Caco-2 (cell line): ENCODE data around the gene MAP3K8. TPM values are rescaled to one million over a fixed set of nuclear protein-coding genes. Genes with fewer than 3 reads are reported as not detected.

ENCODE experiments used
- BruUV-seq: library from RNA; stranded (reverse); fragments of 400-500 nt; replicated peaks from 2 replicates; lab custom pipeline; 2021; lab: Mats Ljungman, UMichigan
- CTCF ChIA-PET: fragments of 300-600 bp; sonication (Branson Sonifier 250); formaldehyde crosslinking; loops from one replicate; lab custom pipeline; 2022; ENCODE audit warnings: antibody characterized with exemption; lab: Charles Lee
- POLR2A ChIA-PET: fragments of 300-600 bp; sonication (Branson Sonifier 250); formaldehyde crosslinking; loops from one replicate; lab custom pipeline; 2022; ENCODE audit warnings: antibody characterized with exemption; lab: Charles Lee
- DNase-seq, 2 experiments: peaks; one replicate each; pipeline versions ENCODE4 v3.0.0 to v3.0.0-alpha.2; 2020 to 2022
- H3K27me3 ChIP-seq: replicated peaks from 2 replicates; pipeline ENCODE4 v1.6.0; 2011; ENCODE audit warnings: low read length; ENCODE audit not compliant: control insufficient read depth, insufficient read depth
- H3K36me3 ChIP-seq: 2 replicates; pipeline ENCODE4 v1.5.1; 2011; ENCODE audit warnings: low read length; ENCODE audit not compliant: control insufficient read depth, insufficient read depth
- H3K4me1 ChIP-seq: fragments of 250-450 bp; sonication (Bioruptor Pico); 2 replicates; pipeline ENCODE4 v1.5.1; 2020; ENCODE audit warnings: mild to moderate bottlenecking
- H3K4me3 ChIP-seq: 2 replicates; pipeline ENCODE4 v1.5.1; 2011; ENCODE audit warnings: low read depth, mild to moderate bottlenecking, control low read depth, low read length
- H3K9me3 ChIP-seq: fragments of 250-450 bp; sonication (Bioruptor Pico); 2 replicates; pipeline ENCODE4 v1.5.1; 2020; ENCODE audit warnings: mild to moderate bottlenecking, moderate library complexity
- H3K27ac Mint-ChIP-seq: one replicate; pipeline ENCODE4 v1.8.0; 2022; ENCODE audit warnings: mixed read lengths; ENCODE audit not compliant: unreplicated experiment
- H3K27me3 Mint-ChIP-seq: one replicate; pipeline ENCODE4 v1.8.0; 2022; ENCODE audit warnings: mixed read lengths; ENCODE audit not compliant: insufficient read depth, unreplicated experiment
- H3K36me3 Mint-ChIP-seq: one replicate; pipeline ENCODE4 v1.8.0; 2022; ENCODE audit warnings: mild to moderate bottlenecking, mixed read lengths; ENCODE audit not compliant: insufficient read depth, unreplicated experiment
- H3K4me1 Mint-ChIP-seq: one replicate; pipeline ENCODE4 v1.8.0; 2022; ENCODE audit warnings: low read depth, mixed read lengths; ENCODE audit not compliant: unreplicated experiment
- H3K4me3 Mint-ChIP-seq: one replicate; pipeline ENCODE4 v1.8.0; 2022; ENCODE audit warnings: mild to moderate bottlenecking, moderate library complexity, mixed read lengths; ENCODE audit not compliant: unreplicated experiment
- H3K9me3 Mint-ChIP-seq: one replicate; pipeline ENCODE4 v1.8.0; 2022; ENCODE audit warnings: mixed read lengths; ENCODE audit not compliant: unreplicated experiment
- intact Hi-C: fragments of 100-400 bp; cut with micrococcal nuclease; formaldehyde crosslinking; loops from one replicate; pipeline ENCODE4 v1.10.0; 2022; ENCODE audit not compliant: unreplicated experiment
- total RNA-seq: library from RNA; stranded (reverse); gene quantifications from 2 replicates; pipeline ENCODE4 v1.2.3, GENCODE V29; 2022
- TF ChIP-seq, protein P1 (sequence below), 2 experiments: fragments of 200-600 bp in 1 of 2; IDR thresholded peaks; 1 replicate in 1 of 2; 2 replicates in 1 of 2; pipeline versions ENCODE4 v1.5.1 to v1.8.0; 2011 to 2022; ENCODE audit warnings: antibody characterized with exemption in 1 of 2, control low read depth in 1 of 2, inconsistent platforms in 1 of 2, low read depth in 1 of 2, low read length in 1 of 2, mild to moderate bottlenecking in 1 of 2, moderate library complexity in 1 of 2; ENCODE audit not compliant: insufficient read depth in 1 of 2, severe bottlenecking in 1 of 2, unreplicated experiment in 1 of 2

MAP3K8 gene
- total RNA-seq, 1 experiment from 2014 or later, result 17.9 TPM

DNA sequence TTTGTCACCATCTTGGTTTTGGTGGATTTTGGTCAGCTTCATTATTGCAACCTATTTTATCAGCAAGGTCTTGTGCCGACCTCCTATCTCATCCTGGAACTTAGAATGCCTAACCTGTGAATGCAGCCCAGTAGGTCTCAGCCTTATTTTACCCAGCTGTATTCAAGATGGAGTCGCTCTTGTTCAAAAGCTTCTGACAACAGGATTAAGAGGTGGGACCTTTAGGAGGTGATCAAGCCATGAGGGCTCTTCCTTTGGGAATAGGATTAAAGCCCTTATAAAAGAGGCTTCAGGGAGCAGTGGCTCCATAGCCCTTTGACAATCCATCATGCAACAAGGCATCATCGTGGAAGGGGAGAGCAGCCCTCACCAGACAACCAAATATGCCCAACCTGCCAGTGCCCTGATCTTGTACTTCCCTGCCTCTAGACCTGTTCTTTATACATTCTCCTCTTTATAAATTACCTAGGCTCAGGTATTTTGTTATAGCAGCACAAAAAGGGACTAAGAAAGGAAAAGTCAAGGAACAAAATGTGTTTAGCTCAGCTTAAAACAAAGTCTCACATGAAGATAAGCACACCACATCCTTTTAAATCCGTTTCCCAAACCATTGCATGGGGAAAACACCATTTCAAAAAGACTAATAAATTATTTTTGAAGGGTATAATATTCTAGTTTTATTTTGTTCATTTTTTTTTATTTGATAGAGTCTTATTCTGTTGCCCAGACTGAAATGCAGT is 8.5 kb upstream of the MAP3K8 start:
- Mint-ChIP-seq H3K27ac (no peak overlapping the region), H3K9me3 (no peaks in the 10 kb centered on the region), H3K36me3 (peaks cover 8% of the 10 kb centered on the region), H3K4me1 (peaks cover 26% of the 10 kb centered on the region), H3K4me3 (no peak overlapping the region), H3K27me3 (no peaks in the 10 kb centered on the region)
- peaks cover 34% of the 10 kb centered on the region for H3K4me1 ChIP-seq
- ChIA-PET POLR2A (interaction anchor here (0.7 kb wide), 1 partner anchor 427 kb away, joined by 3 read pairs; no protein-coding TSS in a partner anchor), CTCF (interaction anchor here (1.2 kb wide), 1 partner anchor 12 kb away, joined by 4 read pairs; no protein-coding TSS in a partner anchor)
- intact Hi-C loops, result no loop called here
- TF ChIP-seq, protein P1, sequence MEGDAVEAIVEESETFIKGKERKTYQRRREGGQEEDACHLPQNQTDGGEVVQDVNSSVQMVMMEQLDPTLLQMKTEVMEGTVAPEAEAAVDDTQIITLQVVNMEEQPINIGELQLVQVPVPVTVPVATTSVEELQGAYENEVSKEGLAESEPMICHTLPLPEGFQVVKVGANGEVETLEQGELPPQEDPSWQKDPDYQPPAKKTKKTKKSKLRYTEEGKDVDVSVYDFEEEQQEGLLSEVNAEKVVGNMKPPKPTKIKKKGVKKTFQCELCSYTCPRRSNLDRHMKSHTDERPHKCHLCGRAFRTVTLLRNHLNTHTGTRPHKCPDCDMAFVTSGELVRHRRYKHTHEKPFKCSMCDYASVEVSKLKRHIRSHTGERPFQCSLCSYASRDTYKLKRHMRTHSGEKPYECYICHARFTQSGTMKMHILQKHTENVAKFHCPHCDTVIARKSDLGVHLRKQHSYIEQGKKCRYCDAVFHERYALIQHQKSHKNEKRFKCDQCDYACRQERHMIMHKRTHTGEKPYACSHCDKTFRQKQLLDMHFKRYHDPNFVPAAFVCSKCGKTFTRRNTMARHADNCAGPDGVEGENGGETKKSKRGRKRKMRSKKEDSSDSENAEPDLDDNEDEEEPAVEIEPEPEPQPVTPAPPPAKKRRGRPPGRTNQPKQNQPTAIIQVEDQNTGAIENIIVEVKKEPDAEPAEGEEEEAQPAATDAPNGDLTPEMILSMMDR (IDR thresholded peaks at IDR 0.05; ENCODE audit: insufficient read depth in 1 of 2, low read depth in 1 of 2, low read length in 1 of 2, severe bottlenecking in 1 of 2, unreplicated experiment in 1 of 2), result no peak
- H3K9me3 ChIP-seq, result no peaks in the 10 kb centered on the region
- no peak overlapping the region for H3K4me3 ChIP-seq
- H3K36me3 ChIP-seq, result no peaks in the 10 kb centered on the region
- DNase-seq, result no peak
- no peaks in the 10 kb centered on the region for H3K27me3 ChIP-seq
- no TSS peak for BruUV-seq

DNA sequence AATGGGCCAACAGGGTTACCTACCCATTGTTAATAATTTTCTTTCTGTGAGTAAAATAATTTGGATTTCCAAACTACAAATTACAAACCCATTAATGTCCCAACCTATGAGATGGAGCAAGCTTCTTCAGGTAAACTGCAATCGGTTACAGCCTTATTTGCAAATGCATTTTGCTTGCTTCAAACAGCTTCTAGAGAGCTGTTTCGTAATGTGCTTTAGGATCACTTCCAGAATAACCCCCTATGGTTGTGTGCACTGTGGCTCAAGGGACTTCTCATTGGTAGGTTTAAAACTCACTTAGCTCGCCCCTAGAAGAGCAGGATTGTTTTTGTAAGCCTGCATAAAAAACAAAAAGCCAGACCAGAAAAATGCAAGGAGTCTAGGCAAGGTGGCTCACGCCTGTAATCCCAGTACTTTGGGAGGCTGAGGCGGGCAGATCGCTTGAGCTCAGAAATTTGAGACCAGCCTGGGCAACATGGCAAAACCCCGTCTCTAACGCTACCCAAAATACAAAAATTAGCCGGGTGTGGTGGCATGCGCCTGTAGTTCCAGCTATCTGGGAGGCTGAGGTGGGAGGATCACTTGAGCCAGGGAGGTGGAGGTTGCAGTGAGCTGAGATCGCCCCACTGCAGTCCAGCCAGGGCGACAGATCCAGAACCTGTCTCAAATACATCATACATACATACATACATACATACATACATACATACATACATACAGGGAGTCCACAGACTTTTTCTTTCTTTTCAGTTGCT is 3.3 kb upstream of the MAP3K8 start:
- Mint-ChIP-seq H3K4me3 (peak overlapping the region; percentile 92), H3K27me3 (no peaks in the 10 kb centered on the region), H3K27ac (peak overlapping the region; percentile 97), H3K36me3 (peaks cover 29% of the 10 kb centered on the region), H3K4me1 (peaks cover 25% of the 10 kb centered on the region), H3K9me3 (no peaks in the 10 kb centered on the region)
- no peaks in the 10 kb centered on the region for H3K27me3 ChIP-seq
- intact Hi-C loops, result no loop called here
- TF ChIP-seq, protein P1 (IDR thresholded peaks at IDR 0.05; ENCODE audit: insufficient read depth in 1 of 2, low read depth in 1 of 2, low read length in 1 of 2, severe bottlenecking in 1 of 2, unreplicated experiment in 1 of 2), result no peak
- no peaks in the 10 kb centered on the region for H3K9me3 ChIP-seq
- no peaks in the 10 kb centered on the region for H3K36me3 ChIP-seq
- H3K4me3 ChIP-seq, result no peak overlapping the region
- POLR2A ChIA-PET, result interaction anchor here (5.1 kb wide), 1 partner anchor 8 kb away, joined by 98 read pairs; no protein-coding TSS in a partner anchor
- DNase-seq, result no peak
- H3K4me1 ChIP-seq, result peaks cover 22% of the 10 kb centered on the region
- no TSS peak for BruUV-seq
- CTCF ChIA-PET, result interaction anchor here (0.6 to 1.2 kb wide), 2 partner anchors 17 to 42 kb away, joined by 3 to 4 read pairs; no protein-coding TSS in a partner anchor

DNA sequence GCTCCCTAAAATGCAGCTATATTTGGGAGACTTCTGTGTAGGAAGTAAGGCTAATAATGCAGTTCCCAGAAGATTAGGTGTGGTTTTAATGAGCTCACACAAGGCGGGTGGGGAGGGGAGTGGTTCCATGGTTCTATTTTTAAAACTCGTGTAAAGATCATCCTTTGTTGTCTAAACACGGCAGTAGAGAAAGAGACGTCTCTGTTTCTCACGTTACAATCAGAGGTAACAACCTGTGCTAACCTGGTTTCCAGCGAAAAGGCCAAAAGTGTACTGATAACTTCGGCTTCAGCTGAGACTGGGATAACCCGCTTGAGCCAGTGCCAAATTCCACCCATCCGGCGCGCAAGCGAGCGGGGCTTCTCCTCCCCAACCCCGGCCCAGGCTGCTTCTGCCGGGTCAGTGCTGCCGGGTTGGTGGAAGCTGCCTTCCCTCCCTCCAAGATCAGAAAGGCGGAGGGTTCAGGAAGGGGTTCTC is 2.5 kb upstream of the MAP3K8 start:
- no TSS peak for BruUV-seq
- no peaks in the 10 kb centered on the region for H3K27me3 Mint-ChIP-seq
- H3K36me3 Mint-ChIP-seq, result peaks cover 29% of the 10 kb centered on the region
- H3K9me3 Mint-ChIP-seq, result no peaks in the 10 kb centered on the region
- Histone ChIP-seq H3K4me3 (no peak overlapping the region), H3K9me3 (no peaks in the 10 kb centered on the region), H3K36me3 (no peaks in the 10 kb centered on the region), H3K27me3 (no peaks in the 10 kb centered on the region), H3K4me1 (peaks cover 29% of the 10 kb centered on the region)
- TF ChIP-seq, protein P1 (IDR thresholded peaks at IDR 0.05; ENCODE audit: insufficient read depth in 1 of 2, low read depth in 1 of 2, low read length in 1 of 2, severe bottlenecking in 1 of 2, unreplicated experiment in 1 of 2), result no peak
- ChIA-PET POLR2A (interaction anchor here (0.6 to 5.1 kb wide), 2 partner anchors 9 to 13 kb away, joined by 6 to 98 read pairs; no protein-coding TSS in a partner anchor), CTCF (interaction anchor here (0.6 kb wide), 1 partner anchor 42 kb away, joined by 3 read pairs; no protein-coding TSS in a partner anchor)
- peak overlapping the region; percentile 92 for H3K4me3 Mint-ChIP-seq
- H3K4me1 Mint-ChIP-seq, result peaks cover 33% of the 10 kb centered on the region
- no peak for DNase-seq
- H3K27ac Mint-ChIP-seq, result peak overlapping the region; percentile 97
- intact Hi-C loops, result no loop called here
